HG02852 (cell line): ENCODE data around the gene NEU4.

Experiments used
- ATAC-seq: cut with Tn5 transposase; IDR thresholded peaks from one replicate; pipeline ENCODE4 v1.9.1; 2021; ENCODE audit warnings: mild to moderate bottlenecking, moderate library complexity; ENCODE audit not compliant: unreplicated experiment

NEU4 gene

GRCh38 chr2:241850544-241851324, 41.7 kb downstream of the NEU4 start:
- ATAC-seq, result no peak

- no peak for ATAC-seq
These were observed 42.5 kb downstream of the NEU4 start for GRCh38 chr2:241851325-241852115.

GRCh38 chr2:241852116-241852980, 43.4 kb downstream of the NEU4 start:
- no peak for ATAC-seq

- no peak for ATAC-seq
These were observed 44.1 kb downstream of the NEU4 start for GRCh38 chr2:241852981-241853631.

GRCh38 chr2:241853651-241854341, 44.8 kb downstream of the NEU4 start:
- no peak for ATAC-seq

- no peak for ATAC-seq
These were observed 45.6 kb downstream of the NEU4 start for GRCh38 chr2:241854342-241855244.

GRCh38 chr2:241855245-241855887, 46.4 kb downstream of the NEU4 start:
- ATAC-seq, result no peak

- no peak for ATAC-seq
These were observed 47.0 kb downstream of the NEU4 start for GRCh38 chr2:241855888-241856422.

GRCh38 chr2:241857041-241857541, 48.1 kb downstream of the NEU4 start:
- ATAC-seq, result no peak

- ATAC-seq, result no peak
These were observed 48.7 kb downstream of the NEU4 start for GRCh38 chr2:241857572-241858121.

GRCh38 chr2:241858206-241859016, 49.4 kb downstream of the NEU4 start, which contains the start of gene PDCD1:
PDCD1 (minus strand) TSS chr2:241858894; CDS start chr2:241858838, 56 bp downstream.
- no peak for ATAC-seq

GRCh38 chr2:241859017-241859435, 50.0 kb downstream of the NEU4 start:
- no peak for ATAC-seq

GRCh38 chr2:241859436-241860183, 50.6 kb downstream of the NEU4 start:
- ATAC-seq, result no peak

- no peak for ATAC-seq
These were observed 51.4 kb downstream of the NEU4 start for GRCh38 chr2:241860184-241861078.

GRCh38 chr2:241861264-241861663, 52.3 kb downstream of the NEU4 start:
- no peak for ATAC-seq
